Measurements from ENCODE around the gene SIPA1L3.

SIPA1L3 gene

DNA sequence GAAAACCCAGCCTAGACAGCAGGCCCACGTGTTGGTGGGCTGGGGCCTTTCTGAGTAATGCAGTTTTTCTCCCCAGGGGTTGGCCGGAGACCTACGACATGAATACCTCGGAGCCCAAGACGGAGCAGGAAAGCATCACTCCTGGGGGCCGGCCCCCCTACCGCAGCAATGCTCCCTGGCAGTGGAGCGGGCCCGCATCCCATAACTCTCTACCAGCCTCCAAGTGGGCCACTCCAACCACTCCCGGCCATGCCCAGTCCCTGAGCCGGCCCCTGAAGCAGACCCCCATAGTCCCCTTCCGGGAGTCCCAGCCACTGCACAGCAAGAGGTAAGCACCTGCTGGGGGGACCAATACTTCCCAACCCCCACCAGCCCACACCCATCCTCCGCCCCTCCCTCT, 234.1 kb downstream of the SIPA1L3 start:
- Mint-ChIP-seq H3K9me3 (no peaks in the 10 kb centered on the region), H3K27me3 (ENCODE audit: low read depth) (no peaks in the 10 kb centered on the region), H3K36me3 (ENCODE audit: low read depth) (no peaks in the 10 kb centered on the region), H3K27ac (no peak overlapping the region), H3K4me1 (ENCODE audit: low read depth) (no peaks in the 10 kb centered on the region), H3K4me3 (no peak overlapping the region)
- DNase-seq (ENCODE audit: low spot score) = no peak

DNA sequence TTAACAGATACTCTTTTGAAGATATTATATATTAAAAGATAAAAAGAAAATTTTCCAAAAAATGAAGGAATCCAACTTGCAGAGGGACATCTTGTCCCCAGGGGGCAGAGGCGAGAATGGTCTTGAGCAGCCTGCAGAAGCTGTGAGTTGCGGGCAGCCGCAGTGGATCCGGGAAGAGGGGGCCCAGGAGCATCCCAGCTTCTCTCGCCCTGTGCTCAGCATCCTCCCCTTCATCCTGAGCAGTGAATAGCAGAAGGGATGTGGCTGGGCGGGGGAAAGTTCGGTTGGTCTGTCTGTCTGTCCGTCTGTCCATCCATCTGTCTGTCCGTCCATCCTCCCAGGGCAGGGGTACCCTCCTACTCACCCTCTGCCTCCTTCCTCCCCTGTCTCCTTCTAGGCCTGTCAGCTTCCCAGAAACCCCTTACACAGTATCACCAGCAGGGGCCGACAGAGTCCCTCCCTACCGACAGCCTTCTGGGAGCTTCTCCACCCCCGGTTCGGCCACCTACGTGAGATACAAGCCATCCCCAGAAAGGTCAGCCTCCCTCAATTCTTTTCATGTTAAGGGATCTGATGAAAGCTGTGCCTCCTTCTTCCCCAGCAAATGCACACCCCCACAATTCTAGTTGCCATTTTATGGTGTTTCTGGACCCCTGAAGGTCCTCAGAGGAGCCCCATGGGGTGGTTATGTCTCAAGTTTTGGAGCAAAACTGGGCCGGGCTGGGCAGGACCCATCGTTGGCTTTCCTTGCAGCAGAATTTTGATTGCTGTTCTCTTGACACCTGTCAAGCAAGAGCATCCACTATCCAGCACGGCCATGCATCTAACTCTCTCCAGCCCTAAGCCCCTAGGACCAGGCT, 235.4 kb downstream of the SIPA1L3 start:
- peak; percentile 37 for DNase-seq (ENCODE audit: low spot score)

DNA sequence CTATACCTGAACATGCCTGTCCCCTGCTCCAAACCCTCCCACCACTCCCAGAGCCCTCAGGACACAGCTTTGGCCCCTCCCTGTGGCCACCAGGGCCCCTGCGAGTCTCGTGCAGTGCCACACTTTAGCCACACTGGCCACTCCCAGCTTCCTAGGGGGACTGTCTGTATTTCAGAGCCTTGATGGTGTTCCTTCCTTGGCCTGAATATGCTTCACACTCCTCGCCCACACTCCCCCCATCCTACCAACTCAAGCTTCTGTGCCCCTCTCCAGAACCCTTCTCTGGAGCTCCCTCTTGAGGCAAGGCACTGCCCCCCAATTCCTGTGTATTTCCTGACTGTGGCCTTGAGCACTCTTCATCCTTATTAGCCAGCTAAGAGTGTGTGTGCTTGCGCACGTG, 236.8 kb downstream of the SIPA1L3 start:
- Mint-ChIP-seq H3K36me3 (ENCODE audit: low read depth) (no peaks in the 10 kb centered on the region), H3K27ac (peak overlapping the region; percentile 7), H3K27me3 (ENCODE audit: low read depth) (no peaks in the 10 kb centered on the region), H3K4me3 (no peak overlapping the region), H3K4me1 (ENCODE audit: low read depth) (no peaks in the 10 kb centered on the region), H3K9me3 (no peaks in the 10 kb centered on the region)
- DNase-seq (ENCODE audit: low spot score) = no peak

More for the DNA sequence above, 235.4 kb downstream of the SIPA1L3 start:
- no peak overlapping the region for H3K27ac Mint-ChIP-seq
- no peak overlapping the region for H3K4me3 Mint-ChIP-seq
- H3K27me3 Mint-ChIP-seq (ENCODE audit: low read depth) = no peaks in the 10 kb centered on the region
- no peaks in the 10 kb centered on the region for H3K9me3 Mint-ChIP-seq
- H3K36me3 Mint-ChIP-seq (ENCODE audit: low read depth) = no peaks in the 10 kb centered on the region
- H3K4me1 Mint-ChIP-seq (ENCODE audit: low read depth) = no peaks in the 10 kb centered on the region

DNA sequence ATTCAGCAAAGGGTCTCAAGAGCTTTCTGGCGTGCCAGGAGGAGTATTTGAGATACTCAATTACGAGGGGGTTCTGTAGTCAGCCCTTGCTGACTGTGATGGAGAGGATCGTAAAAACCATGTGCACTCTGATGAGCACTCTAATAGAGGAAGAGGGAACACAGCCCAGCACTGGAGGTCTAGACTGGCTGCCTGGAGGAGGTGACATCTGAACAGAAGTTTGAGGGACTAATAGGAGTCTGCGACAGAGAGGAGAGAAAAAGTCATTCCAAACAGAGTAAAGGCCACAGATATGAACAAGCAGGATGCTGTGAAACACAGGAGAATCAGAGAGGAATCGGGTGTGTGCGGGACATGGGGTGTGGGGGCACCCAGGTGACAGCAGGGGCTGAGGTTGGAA, 237.7 kb downstream of the SIPA1L3 start:
- Mint-ChIP-seq H3K4me3 (no peak overlapping the region), H3K9me3 (no peaks in the 10 kb centered on the region), H3K36me3 (ENCODE audit: low read depth) (no peaks in the 10 kb centered on the region), H3K27ac (no peak overlapping the region), H3K27me3 (ENCODE audit: low read depth) (no peaks in the 10 kb centered on the region), H3K4me1 (ENCODE audit: low read depth) (no peaks in the 10 kb centered on the region)
- DNase-seq (ENCODE audit: low spot score) = no peak

DNA sequence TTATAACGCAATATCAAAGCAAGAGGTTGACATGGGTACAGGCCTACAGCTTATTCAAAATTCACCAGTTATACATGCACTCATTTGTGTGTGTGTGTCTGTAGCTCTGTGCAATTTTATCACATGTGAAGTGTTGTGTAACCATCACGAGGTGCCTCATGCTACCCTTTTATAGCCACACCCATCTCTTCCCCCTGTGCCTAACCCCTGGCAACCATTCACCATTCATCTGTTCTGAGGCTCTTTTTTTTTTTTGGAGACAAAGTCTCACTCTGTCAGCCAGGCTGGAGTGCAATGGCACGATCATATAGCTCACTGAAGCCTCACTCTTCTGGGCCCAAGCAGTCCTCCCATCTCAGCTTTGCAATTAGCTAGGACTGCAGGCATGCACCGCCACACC, 238.6 kb downstream of the SIPA1L3 start:
- Mint-ChIP-seq H3K9me3 (no peaks in the 10 kb centered on the region), H3K4me1 (ENCODE audit: low read depth) (no peaks in the 10 kb centered on the region), H3K4me3 (no peak overlapping the region), H3K36me3 (ENCODE audit: low read depth) (no peaks in the 10 kb centered on the region), H3K27ac (no peak overlapping the region), H3K27me3 (ENCODE audit: low read depth) (no peaks in the 10 kb centered on the region)
- DNase-seq (ENCODE audit: low spot score) = no peak

DNA sequence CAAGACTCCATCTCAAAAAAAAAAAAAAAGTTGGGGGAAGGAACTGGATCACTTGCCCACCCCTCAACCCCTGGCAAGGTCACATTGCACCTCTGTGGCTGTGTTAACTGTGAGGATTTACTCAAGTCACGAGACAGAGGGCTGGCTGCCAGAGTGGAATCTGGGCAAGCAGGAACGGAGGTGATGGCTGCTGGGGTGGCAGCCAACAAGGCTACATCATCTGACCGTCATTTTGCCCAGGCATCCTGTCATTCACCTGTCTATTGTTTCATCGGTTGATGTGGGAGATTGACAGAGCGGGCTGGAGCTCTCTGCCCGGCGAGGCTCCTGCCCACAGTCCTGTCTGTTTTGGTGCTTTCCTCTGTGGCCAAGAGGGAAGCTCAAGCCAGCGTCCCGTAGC, 241.3 kb downstream of the SIPA1L3 start:
- H3K36me3 Mint-ChIP-seq (ENCODE audit: low read depth) = no peaks in the 10 kb centered on the region
- no peaks in the 10 kb centered on the region for H3K4me1 Mint-ChIP-seq (ENCODE audit: low read depth)
- no peak overlapping the region for H3K27ac Mint-ChIP-seq
- no peak for DNase-seq (ENCODE audit: low spot score)
- no peak overlapping the region for H3K4me3 Mint-ChIP-seq
- no peaks in the 10 kb centered on the region for H3K9me3 Mint-ChIP-seq
- no peaks in the 10 kb centered on the region for H3K27me3 Mint-ChIP-seq (ENCODE audit: low read depth)

DNA sequence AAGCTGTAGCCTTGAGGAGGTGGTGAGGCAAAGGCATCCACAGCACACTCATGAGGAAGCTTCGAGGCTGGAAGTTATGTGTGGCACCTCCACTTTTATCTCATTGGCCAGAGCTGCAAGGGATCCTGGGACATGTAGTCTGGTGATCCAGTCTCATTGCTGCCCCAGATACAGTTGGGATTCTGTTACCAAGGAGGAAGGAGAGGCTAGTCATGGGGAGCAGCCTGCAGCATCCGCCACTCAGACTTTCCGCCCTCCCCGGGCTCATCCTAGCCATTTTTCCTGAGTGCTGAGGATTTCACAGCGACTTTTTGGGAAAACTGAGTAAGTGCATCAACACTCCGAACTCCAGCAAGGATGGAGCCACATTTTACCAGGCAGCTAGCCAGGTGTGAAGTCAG, 242.7 kb downstream of the SIPA1L3 start:
- Mint-ChIP-seq H3K9me3 (no peaks in the 10 kb centered on the region), H3K27ac (no peak overlapping the region), H3K4me3 (no peak overlapping the region), H3K4me1 (ENCODE audit: low read depth) (no peaks in the 10 kb centered on the region), H3K27me3 (ENCODE audit: low read depth) (no peaks in the 10 kb centered on the region), H3K36me3 (ENCODE audit: low read depth) (no peaks in the 10 kb centered on the region)
- DNase-seq (ENCODE audit: low spot score) = no peak

DNA sequence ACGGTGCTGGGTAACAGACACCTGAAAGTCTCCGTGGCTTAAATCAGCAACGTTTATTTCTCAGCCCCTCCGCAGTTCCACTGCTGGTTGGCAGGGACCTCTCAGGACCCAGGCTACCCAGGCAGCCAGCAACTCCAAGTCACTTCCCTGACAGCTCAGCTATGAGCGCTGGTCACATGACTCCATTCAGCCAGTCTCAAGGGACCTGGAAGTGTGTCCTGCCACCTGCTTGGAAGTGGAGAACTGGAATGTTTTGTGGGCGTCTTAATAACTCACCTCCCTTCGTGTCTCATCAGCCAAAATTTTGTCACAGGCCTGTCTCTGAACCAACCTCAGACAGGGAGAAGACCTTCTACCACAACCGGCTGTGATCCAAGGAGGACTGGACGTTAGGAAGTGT, 244.2 kb downstream of the SIPA1L3 start:
- no peak overlapping the region for H3K27ac Mint-ChIP-seq
- H3K9me3 Mint-ChIP-seq = no peaks in the 10 kb centered on the region

DNA sequence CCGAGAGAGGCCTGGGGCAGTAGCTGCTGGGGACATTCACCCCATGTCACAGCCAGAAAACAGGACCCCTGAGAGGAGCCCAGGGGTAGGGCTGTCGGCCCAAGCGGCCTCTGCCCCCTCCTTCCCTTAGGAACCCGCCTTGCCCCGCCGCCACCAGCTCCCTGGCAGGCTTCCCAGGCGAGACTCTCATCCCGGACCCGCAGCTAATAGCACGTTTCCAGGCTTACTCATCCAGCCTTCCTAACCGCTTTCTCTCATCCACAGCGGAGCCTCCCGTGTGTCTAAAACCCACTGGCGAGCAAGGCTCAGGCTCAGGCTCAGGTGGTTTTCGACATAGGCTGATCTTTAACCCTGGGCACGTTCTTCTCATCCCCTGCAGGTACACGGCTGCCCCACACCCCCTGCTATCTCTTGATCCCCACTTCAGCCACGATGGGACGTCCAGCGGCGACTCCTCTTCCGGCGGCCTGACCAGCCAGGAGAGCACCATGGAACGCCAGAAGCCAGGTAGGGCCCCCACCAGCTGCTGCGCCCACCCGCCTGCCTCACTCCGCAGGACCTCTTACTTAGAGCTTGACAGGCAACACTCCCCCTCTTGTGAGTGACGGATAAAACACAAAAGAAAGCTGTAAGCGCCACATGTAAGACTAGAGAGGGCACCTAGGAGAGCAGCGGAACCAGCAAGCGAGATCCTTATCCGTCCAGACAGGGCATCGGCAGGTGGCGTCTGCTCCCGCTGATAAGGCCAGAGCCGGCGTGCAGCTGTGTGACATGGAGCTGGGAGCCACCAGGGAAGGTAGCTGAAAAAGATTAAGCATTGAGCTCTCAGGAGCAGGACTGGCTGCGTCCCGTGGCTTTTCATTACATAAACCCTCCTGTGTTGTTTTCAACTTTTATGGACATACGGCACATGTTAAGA, 245.7 kb downstream of the SIPA1L3 start:
- H3K27ac Mint-ChIP-seq = no peak overlapping the region
- no peaks in the 10 kb centered on the region for H3K4me1 Mint-ChIP-seq (ENCODE audit: low read depth)
- H3K9me3 Mint-ChIP-seq = no peaks in the 10 kb centered on the region
- H3K27me3 Mint-ChIP-seq (ENCODE audit: low read depth) = no peaks in the 10 kb centered on the region
- no peak overlapping the region for H3K4me3 Mint-ChIP-seq
- H3K36me3 Mint-ChIP-seq (ENCODE audit: low read depth) = no peaks in the 10 kb centered on the region
- DNase-seq (ENCODE audit: low spot score) = no peak

More for the DNA sequence above, 244.2 kb downstream of the SIPA1L3 start:
- Mint-ChIP-seq H3K4me3 (no peak overlapping the region), H3K4me1 (ENCODE audit: low read depth) (no peaks in the 10 kb centered on the region), H3K36me3 (ENCODE audit: low read depth) (no peaks in the 10 kb centered on the region), H3K27me3 (ENCODE audit: low read depth) (no peaks in the 10 kb centered on the region)
- DNase-seq (ENCODE audit: low spot score) = no peak

DNA sequence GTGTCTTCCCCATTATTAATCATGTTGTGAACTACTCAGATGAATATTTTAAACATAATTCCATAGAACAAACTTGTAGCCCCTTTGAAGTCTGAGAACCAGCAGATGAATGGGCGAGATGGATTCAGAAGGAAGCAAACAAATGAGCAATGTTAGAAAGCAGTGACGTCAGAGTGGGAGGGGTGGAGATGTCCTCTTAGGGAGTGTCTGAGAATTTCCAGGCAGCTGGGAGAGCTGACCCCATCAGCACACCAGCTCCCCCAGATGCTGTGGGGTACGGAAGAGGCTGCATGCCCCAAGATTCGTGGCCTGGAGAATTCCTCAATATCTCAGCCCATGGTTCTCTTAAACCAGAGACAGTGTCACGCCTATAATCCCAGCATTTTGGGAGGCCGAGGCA, 248.4 kb downstream of the SIPA1L3 start:
- no peaks in the 10 kb centered on the region for H3K36me3 Mint-ChIP-seq (ENCODE audit: low read depth)
- no peak overlapping the region for H3K27ac Mint-ChIP-seq
- H3K4me1 Mint-ChIP-seq (ENCODE audit: low read depth) = no peaks in the 10 kb centered on the region
- no peak overlapping the region for H3K4me3 Mint-ChIP-seq
- no peaks in the 10 kb centered on the region for H3K9me3 Mint-ChIP-seq
- no peaks in the 10 kb centered on the region for H3K27me3 Mint-ChIP-seq (ENCODE audit: low read depth)
- DNase-seq (ENCODE audit: low spot score) = no peak

DNA sequence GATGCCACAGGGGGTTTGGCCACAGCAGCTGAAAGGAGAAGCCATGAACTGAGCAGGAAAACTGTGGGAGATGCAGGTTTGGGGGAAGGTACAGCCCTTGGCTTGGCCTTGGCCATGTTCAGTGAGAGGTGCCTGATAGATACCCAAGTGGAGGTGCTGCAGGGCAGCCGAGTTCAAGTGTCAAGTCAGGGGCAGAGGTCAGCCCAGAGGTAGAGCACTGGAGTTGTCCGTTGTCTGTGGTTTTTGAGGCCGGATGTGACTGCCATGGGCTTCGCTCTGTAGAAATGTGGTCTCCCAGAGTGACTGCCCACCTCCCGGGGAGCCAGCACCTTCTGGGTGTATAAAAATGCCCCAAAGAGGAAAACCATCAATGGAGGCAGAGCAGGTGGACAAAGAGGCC, 251.7 kb downstream of the SIPA1L3 start:
- peaks cover 14% of the 10 kb centered on the region for H3K36me3 Mint-ChIP-seq (ENCODE audit: low read depth)
- no peaks in the 10 kb centered on the region for H3K4me1 Mint-ChIP-seq (ENCODE audit: low read depth)
- no peaks in the 10 kb centered on the region for H3K27me3 Mint-ChIP-seq (ENCODE audit: low read depth)
- DNase-seq (ENCODE audit: low spot score) = no peak
- H3K9me3 Mint-ChIP-seq = peaks cover 3% of the 10 kb centered on the region
- no peak overlapping the region for H3K27ac Mint-ChIP-seq
- H3K4me3 Mint-ChIP-seq = no peak overlapping the region

DNA sequence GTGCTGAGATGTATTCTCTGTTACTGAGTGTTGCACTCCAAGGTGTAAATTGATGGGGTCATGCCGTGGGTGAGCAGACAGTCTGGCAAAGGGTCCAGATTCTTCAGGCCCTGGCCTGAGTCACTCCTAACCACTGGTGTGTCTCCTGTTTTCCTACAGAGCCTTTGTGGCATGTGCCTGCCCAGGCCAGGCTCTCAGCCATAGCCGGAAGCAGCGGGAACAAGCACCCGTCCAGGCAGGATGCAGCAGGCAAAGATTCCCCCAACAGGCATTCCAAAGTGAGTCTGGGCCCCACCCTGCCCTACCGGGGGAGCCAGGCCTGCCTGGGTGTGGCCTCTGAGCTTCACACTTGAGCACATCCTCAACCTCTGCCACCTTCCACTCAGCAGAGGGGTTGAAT, 255.1 kb downstream of the SIPA1L3 start:
- Mint-ChIP-seq H3K9me3 (peaks cover 3% of the 10 kb centered on the region), H3K36me3 (ENCODE audit: low read depth) (peaks cover 18% of the 10 kb centered on the region), H3K27me3 (ENCODE audit: low read depth) (no peaks in the 10 kb centered on the region), H3K4me1 (ENCODE audit: low read depth) (no peaks in the 10 kb centered on the region), H3K4me3 (no peak overlapping the region), H3K27ac (no peak overlapping the region)
- no peak for DNase-seq (ENCODE audit: low spot score)

DNA sequence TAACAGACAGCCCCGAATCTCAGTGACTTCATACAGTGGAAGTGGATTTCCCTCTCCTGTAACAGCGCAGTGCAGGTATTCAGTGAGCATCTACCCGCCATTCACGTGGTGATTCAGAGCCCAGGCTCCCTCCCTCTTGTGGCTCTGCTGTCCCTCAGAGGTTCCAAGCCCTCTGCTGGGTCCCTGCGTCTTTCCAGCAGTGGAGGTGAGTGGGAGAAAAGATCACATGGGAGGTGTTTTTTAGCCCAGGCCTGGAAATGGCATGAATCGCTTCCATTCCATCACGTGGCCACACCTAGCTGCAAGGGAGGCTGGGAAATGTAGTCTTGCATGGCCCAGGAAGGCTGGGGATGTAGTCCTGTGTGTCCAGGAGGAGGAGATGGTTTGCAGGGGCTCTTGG, 255.6 kb downstream of the SIPA1L3 start:
- Mint-ChIP-seq H3K27me3 (ENCODE audit: low read depth) (no peaks in the 10 kb centered on the region), H3K36me3 (ENCODE audit: low read depth) (peaks cover 18% of the 10 kb centered on the region), H3K4me3 (no peak overlapping the region), H3K4me1 (ENCODE audit: low read depth) (no peaks in the 10 kb centered on the region), H3K9me3 (peaks cover 3% of the 10 kb centered on the region), H3K27ac (no peak overlapping the region)
- DNase-seq (ENCODE audit: low spot score) = no peak

Measured in T-helper 2 cell treated with Interferon-gamma antibody and Interleukin-4, amounts not matched to agents 5 μg/mL and 100 μg/mL, for 36 hours (primary cell).